ENCODE measurements around the gene CDC42SE1. TPM values are rescaled to one million over a fixed set of nuclear protein-coding genes. Genes with fewer than 3 reads are reported as not detected.

CDC42SE1 gene
- total and polyA plus RNA-seq, 4 donors: 59.0 to 89.8 (median 80.0) TPM

GRCh38 chr1:151043163-151043562, 16.3 kb downstream of the CDC42SE1 start:
- DNase-seq (ENCODE audit: low read depth in 4 of 6, low spot score in 6 of 6): no peak
- H3K36me3 ChIP-seq (ENCODE audit: control insufficient read depth, insufficient read depth, low read length): peaks cover 9% of the 10 kb centered on the region
- H3K4me3 ChIP-seq (ENCODE audit: low read depth, low read length): no peak overlapping the region
- H3K9me3 ChIP-seq (ENCODE audit: control insufficient read depth, insufficient read depth, low read length): no peaks in the 10 kb centered on the region
- WGBS (ENCODE audit: insufficient coverage): no CpG with 5 or more reads among the region's 1 CpG
- H3K4me1 ChIP-seq (ENCODE audit: control insufficient read depth, insufficient read depth, low read length): peaks cover 11% of the 10 kb centered on the region
- H3K27ac ChIP-seq (ENCODE audit: low read depth, low read length): no peak overlapping the region
- H3K27me3 ChIP-seq (ENCODE audit: control insufficient read depth, insufficient read depth, low read length): no peaks in the 10 kb centered on the region

DNA sequence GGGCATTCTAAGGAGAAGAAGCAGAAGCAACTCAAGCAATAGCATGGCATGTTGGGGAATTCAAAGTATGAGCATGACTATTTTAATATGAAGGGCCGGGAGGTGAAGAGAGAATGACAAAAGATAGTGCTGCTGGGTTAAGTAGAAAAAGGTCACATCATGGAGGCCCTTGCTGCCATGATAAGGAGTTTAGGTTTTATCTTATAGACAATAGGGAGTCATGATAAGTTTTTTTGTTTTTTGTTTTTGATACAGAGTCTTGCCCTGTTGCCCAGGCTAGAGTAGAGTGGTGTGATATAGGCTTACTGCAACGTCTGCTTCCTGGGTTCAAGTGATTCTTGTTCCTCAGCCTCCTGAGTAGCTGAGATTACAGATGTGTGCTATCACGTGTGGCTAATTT, 19.9 kb downstream of the CDC42SE1 start:
- Histone ChIP-seq H3K36me3 (ENCODE audit: control insufficient read depth, insufficient read depth, low read length) (peaks cover 16% of the 10 kb centered on the region), H3K4me1 (ENCODE audit: control insufficient read depth, insufficient read depth, low read length) (no peaks in the 10 kb centered on the region), H3K9me3 (ENCODE audit: control insufficient read depth, insufficient read depth, low read length) (no peaks in the 10 kb centered on the region), H3K27me3 (ENCODE audit: control insufficient read depth, insufficient read depth, low read length) (no peaks in the 10 kb centered on the region), H3K27ac (ENCODE audit: low read depth, low read length) (no peak overlapping the region), H3K4me3 (ENCODE audit: low read depth, low read length) (no peak overlapping the region)
- no peak for DNase-seq (ENCODE audit: low read depth in 4 of 6, low spot score in 6 of 6)
- WGBS (ENCODE audit: insufficient coverage): 93% methylated on average over 3 of the region's 3 CpGs

- H3K27me3 ChIP-seq (ENCODE audit: control insufficient read depth, insufficient read depth, low read length): no peaks in the 10 kb centered on the region
- peaks cover 25% of the 10 kb centered on the region for H3K36me3 ChIP-seq (ENCODE audit: control insufficient read depth, insufficient read depth, low read length)
- 79% methylated on average over 4 of the region's 6 CpGs for WGBS (ENCODE audit: insufficient coverage)
- H3K4me1 ChIP-seq (ENCODE audit: control insufficient read depth, insufficient read depth, low read length): no peaks in the 10 kb centered on the region
- DNase-seq (ENCODE audit: low read depth in 4 of 6, low spot score in 6 of 6): no peak
- H3K27ac ChIP-seq (ENCODE audit: low read depth, low read length): no peak overlapping the region
- no peaks in the 10 kb centered on the region for H3K9me3 ChIP-seq (ENCODE audit: control insufficient read depth, insufficient read depth, low read length)
- H3K4me3 ChIP-seq (ENCODE audit: low read depth, low read length): no peak overlapping the region
Observed at GRCh38 chr1:151037032-151037431, 22.4 kb downstream of the CDC42SE1 start.

DNA sequence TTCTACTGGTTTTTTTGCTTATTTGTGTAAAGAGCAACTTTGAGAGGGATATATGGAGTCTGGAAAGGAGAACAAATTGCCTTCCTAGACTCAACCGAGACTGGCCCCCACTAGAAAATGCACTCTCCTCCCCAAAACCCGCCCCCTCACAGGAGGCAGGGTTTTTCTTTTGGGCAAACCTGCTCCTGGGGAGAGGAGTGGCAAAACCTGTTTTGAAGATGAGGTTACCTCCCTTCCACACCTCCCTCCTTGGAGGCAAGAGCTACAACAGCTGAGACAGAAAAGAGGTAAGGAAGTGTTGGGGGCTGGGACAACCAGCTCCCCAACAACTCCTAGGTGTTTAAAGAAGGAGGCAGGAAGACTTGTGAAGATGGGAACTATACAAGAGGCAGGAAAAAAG, 23.1 kb downstream of the CDC42SE1 start, which contains the start of gene BNIPL:
Gene BNIPL (plus strand): TSS at position 231 of the 400 bp plus-strand sequence. CDS start 140 bp downstream, at position 371.
- Histone ChIP-seq H3K9me3 (ENCODE audit: control insufficient read depth, insufficient read depth, low read length) (no peaks in the 10 kb centered on the region), H3K27me3 (ENCODE audit: control insufficient read depth, insufficient read depth, low read length) (no peaks in the 10 kb centered on the region), H3K36me3 (ENCODE audit: control insufficient read depth, insufficient read depth, low read length) (peaks cover 28% of the 10 kb centered on the region), H3K4me1 (ENCODE audit: control insufficient read depth, insufficient read depth, low read length) (no peaks in the 10 kb centered on the region), H3K4me3 (ENCODE audit: low read depth, low read length) (no peak within 1 kb of the TSS), H3K27ac (ENCODE audit: low read depth, low read length) (no peak within 1 kb of the TSS)
- WGBS (ENCODE audit: insufficient coverage): no CpG with 5 or more reads among the region's 2 CpGs
- no peak for DNase-seq (ENCODE audit: low read depth in 4 of 6, low spot score in 6 of 6)

DNA sequence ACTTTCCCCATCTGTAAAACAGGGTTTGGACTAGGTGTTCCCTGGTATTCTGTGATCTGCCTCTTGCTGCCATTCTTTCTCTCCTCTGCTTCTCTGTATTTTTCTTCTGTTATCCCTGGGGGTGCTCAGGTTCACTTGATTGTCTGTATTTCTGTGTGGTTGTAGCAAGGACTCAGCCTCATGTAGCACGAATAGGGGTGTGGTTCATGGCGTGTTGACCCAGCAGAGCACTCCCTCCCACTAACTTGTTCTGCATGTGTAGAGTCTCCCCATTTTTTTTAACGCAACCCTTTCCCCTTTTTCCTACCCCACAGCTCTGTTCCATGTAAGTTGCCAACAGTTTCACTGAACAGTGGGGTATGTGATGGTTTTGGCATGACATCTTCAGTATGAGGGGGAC, 24.3 kb downstream of the CDC42SE1 start:
- Histone ChIP-seq H3K9me3 (ENCODE audit: control insufficient read depth, insufficient read depth, low read length) (no peaks in the 10 kb centered on the region), H3K4me3 (ENCODE audit: low read depth, low read length) (no peak overlapping the region), H3K4me1 (ENCODE audit: control insufficient read depth, insufficient read depth, low read length) (no peaks in the 10 kb centered on the region), H3K27me3 (ENCODE audit: control insufficient read depth, insufficient read depth, low read length) (no peaks in the 10 kb centered on the region), H3K27ac (ENCODE audit: low read depth, low read length) (no peak overlapping the region), H3K36me3 (ENCODE audit: control insufficient read depth, insufficient read depth, low read length) (peaks cover 33% of the 10 kb centered on the region)
- WGBS (ENCODE audit: insufficient coverage): 100% methylated on average over 1 of the region's 3 CpGs
- no peak for DNase-seq (ENCODE audit: low read depth in 4 of 6, low spot score in 6 of 6)

GRCh38 chr1:151032164-151032563, 27.3 kb downstream of the CDC42SE1 start:
- Histone ChIP-seq H3K27me3 (ENCODE audit: control insufficient read depth, insufficient read depth, low read length) (no peaks in the 10 kb centered on the region), H3K27ac (ENCODE audit: low read depth, low read length) (no peak overlapping the region), H3K9me3 (ENCODE audit: control insufficient read depth, insufficient read depth, low read length) (no peaks in the 10 kb centered on the region), H3K4me3 (ENCODE audit: low read depth, low read length) (no peak overlapping the region), H3K4me1 (ENCODE audit: control insufficient read depth, insufficient read depth, low read length) (no peaks in the 10 kb centered on the region), H3K36me3 (ENCODE audit: control insufficient read depth, insufficient read depth, low read length) (peaks cover 56% of the 10 kb centered on the region)
- no peak for DNase-seq (ENCODE audit: low read depth in 4 of 6, low spot score in 6 of 6)
- WGBS (ENCODE audit: insufficient coverage): 97% methylated on average over 4 of the region's 8 CpGs

DNA sequence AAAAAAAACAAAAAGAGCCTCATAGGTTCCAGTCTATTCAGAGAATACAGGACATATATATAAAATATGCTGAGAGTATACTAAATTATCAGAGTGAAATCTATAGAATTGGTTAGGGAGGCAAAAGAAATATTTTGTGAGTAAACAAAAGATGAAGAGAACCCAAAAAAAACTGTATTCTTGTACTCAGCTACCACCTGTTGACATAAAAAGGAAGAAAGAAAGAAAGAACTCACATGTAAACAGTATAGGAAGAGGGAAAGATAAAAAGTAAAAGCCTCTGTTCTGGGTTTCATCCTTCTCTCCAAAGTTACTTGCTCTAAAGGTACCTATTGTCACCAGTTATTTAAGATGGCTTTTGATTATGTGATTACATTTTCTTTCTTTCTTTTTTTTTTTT, 33.0 kb downstream of the CDC42SE1 start:
- H3K27ac ChIP-seq (ENCODE audit: low read depth, low read length): no peak overlapping the region
- H3K36me3 ChIP-seq (ENCODE audit: control insufficient read depth, insufficient read depth, low read length): peaks cover 54% of the 10 kb centered on the region
- H3K4me3 ChIP-seq (ENCODE audit: low read depth, low read length): no peak overlapping the region
- no peaks in the 10 kb centered on the region for H3K4me1 ChIP-seq (ENCODE audit: control insufficient read depth, insufficient read depth, low read length)
- no peak for DNase-seq (ENCODE audit: low read depth in 4 of 6, low spot score in 6 of 6)
- H3K9me3 ChIP-seq (ENCODE audit: control insufficient read depth, insufficient read depth, low read length): no peaks in the 10 kb centered on the region
- no peaks in the 10 kb centered on the region for H3K27me3 ChIP-seq (ENCODE audit: control insufficient read depth, insufficient read depth, low read length)

DNA sequence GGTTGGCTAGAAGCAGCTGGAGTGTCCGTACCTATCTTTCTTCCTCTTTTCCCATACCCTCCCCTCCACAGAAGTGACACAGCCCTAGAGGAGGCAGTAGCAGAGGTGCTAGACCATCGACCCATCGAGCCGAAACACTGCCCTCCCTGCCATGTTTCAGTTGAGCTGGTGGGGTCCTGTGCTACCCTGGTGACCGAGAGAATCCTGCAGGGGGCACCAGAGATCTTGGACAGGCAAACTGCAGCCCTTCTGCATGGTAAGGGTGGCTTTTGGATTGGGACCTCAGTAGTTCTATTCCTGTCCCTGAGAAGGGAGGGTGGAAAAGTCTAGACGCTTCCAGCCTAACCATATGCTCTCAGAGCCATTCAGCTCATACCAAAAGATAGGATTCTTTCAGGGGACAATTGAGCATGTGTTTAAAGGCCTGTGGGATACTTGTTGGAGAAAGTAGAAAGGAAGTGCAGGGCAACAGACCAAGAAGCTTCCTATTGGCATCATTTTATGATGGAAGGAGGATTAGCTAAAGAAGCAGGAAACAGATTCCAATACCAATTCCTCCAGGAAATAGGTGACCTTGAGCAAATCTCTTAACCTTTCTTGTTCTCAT, 34.8 kb downstream of the CDC42SE1 start:
- WGBS (ENCODE audit: insufficient coverage): 35% methylated on average over 4 of the region's 6 CpGs
- Histone ChIP-seq H3K4me1 (ENCODE audit: control insufficient read depth, insufficient read depth, low read length) (no peaks in the 10 kb centered on the region), H3K27me3 (ENCODE audit: control insufficient read depth, insufficient read depth, low read length) (no peaks in the 10 kb centered on the region), H3K27ac (ENCODE audit: low read depth, low read length) (no peak overlapping the region), H3K9me3 (ENCODE audit: control insufficient read depth, insufficient read depth, low read length) (no peaks in the 10 kb centered on the region), H3K36me3 (ENCODE audit: control insufficient read depth, insufficient read depth, low read length) (peaks cover 45% of the 10 kb centered on the region), H3K4me3 (ENCODE audit: low read depth, low read length) (no peak overlapping the region)
- DNase-seq (ENCODE audit: low read depth in 4 of 6, low spot score in 6 of 6): peak in 2 of 6 donors; percentile 79 to 83

- Histone ChIP-seq H3K27me3 (ENCODE audit: control insufficient read depth, insufficient read depth, low read length) (no peaks in the 10 kb centered on the region), H3K27ac (ENCODE audit: low read depth, low read length) (peak overlapping the region; percentile 75), H3K9me3 (ENCODE audit: control insufficient read depth, insufficient read depth, low read length) (no peaks in the 10 kb centered on the region), H3K4me1 (ENCODE audit: control insufficient read depth, insufficient read depth, low read length) (peaks cover 28% of the 10 kb centered on the region), H3K36me3 (ENCODE audit: control insufficient read depth, insufficient read depth, low read length) (peaks cover 7% of the 10 kb centered on the region), H3K4me3 (ENCODE audit: low read depth, low read length) (no peak overlapping the region)
- peak in 2 of 6 donors; percentile 16 to 41 for DNase-seq (ENCODE audit: low read depth in 4 of 6, low spot score in 6 of 6)
- 47% methylated on average over 2 of the region's 2 CpGs for WGBS (ENCODE audit: insufficient coverage)
Observed at GRCh38 chr1:151013518-151013917, 45.9 kb downstream of the CDC42SE1 start.

DNA sequence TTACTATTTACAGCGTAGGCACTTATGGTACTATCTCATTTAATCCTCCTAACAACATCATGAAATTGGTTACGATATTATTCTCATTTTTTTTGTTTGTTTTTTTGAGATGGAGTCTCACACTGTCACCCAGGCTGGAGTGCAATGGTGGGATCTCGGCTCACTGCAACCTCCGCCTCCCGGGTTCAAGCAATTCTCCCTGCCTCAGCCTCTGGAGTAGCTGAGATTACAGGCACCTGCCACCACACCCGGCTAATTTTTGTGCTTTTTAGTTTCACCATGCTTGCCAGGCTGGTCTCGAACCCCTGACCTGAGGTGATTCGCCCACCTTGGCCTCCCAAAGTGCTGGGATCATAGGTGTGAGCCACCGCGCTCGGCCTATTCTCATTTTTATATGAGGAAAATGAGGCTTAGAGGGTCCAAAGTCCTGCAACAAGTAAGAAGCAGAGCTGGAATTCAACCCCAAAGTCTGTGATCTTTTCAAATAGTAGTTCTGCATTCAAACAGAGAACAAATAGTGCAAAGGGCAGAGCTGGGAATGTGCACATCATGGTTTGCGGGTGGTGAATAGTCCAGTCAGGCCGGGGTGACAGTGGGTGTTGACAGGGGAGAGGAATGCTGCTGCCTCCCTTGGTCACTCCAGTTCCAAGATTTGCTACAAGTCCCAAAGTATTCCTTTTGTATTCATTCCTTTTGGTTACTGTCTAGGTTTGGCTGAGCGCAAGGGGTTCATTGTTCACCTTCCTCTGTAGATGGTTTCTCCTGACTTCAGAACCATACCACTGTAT, 46.5 kb downstream of the CDC42SE1 start:
- 90% methylated on average over 12 of the region's 14 CpGs for WGBS (ENCODE audit: insufficient coverage)
- no peaks in the 10 kb centered on the region for H3K9me3 ChIP-seq (ENCODE audit: control insufficient read depth, insufficient read depth, low read length)
- no peaks in the 10 kb centered on the region for H3K27me3 ChIP-seq (ENCODE audit: control insufficient read depth, insufficient read depth, low read length)
- peaks cover 30% of the 10 kb centered on the region for H3K4me1 ChIP-seq (ENCODE audit: control insufficient read depth, insufficient read depth, low read length)
- H3K36me3 ChIP-seq (ENCODE audit: control insufficient read depth, insufficient read depth, low read length): peaks cover 7% of the 10 kb centered on the region
- H3K27ac ChIP-seq (ENCODE audit: low read depth, low read length): peak overlapping the region; percentile 75
- DNase-seq (ENCODE audit: low read depth in 4 of 6, low spot score in 6 of 6): no peak
- no peak overlapping the region for H3K4me3 ChIP-seq (ENCODE audit: low read depth, low read length)

Data from spinal cord (tissue), 10 donors.